ENCODE measurements around the gene CLEC12A.
"Not testable (repeated sequence)": the region's sequence is repeated elsewhere in the genome, so short reads cannot be mapped to it uniquely, and the experiment has no call there.

DNA sequence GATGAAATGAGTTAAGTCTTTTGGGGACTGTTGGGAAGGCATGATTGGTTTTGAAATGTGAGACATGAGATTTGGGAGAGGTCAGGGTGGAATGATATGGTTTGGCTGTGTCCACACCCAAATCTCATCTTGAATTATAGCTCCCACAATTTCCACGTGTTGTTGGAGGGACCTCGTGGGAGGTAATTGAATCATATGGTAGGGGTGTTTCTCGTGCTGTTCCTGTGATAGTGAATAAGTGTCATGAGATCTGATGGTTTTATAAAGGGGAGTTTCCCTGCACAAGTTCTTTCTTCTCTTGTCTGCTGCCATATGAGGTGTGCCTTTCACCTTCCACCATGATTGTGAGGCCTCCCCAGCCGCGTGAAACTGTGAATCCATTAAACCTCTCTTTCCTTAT is 5.4 kb downstream of the CLEC12A start:
- not testable (repeated sequence) for TF ChIP-seq NFRKB (IDR thresholded peaks at IDR 0.05); L3MBTL2 (conservative IDR thresholded peaks at IDR 0.05); FOXK2 (IDR thresholded peaks at IDR 0.05); PKNOX1 (IDR thresholded peaks at IDR 0.05); SUZ12 (IDR thresholded peaks at IDR 0.05); ARNT (IDR thresholded peaks at IDR 0.05); HDGF (IDR thresholded peaks at IDR 0.05; ENCODE audit: borderline replicate concordance); ZNF384 (IDR thresholded peaks at IDR 0.05); CTBP1 (IDR thresholded peaks at IDR 0.05; ENCODE audit: borderline replicate concordance); TARDBP (IDR thresholded peaks at IDR 0.05); FOXM1 (IDR thresholded peaks at IDR 0.05; ENCODE audit: borderline replicate concordance)

Data from HEK293T (cell line).